ENCODE data around the gene KCNJ2.
A peak's percentile ranks its signal among the peaks of the same experiment; 100 is the strongest.

KCNJ2 gene

GRCh38 chr17:70168977-70169708, at the start of gene KCNJ2:
Gene KCNJ2 (plus strand): TSS chr17:70169532. CDS start chr17:70175040, 5,508 bp downstream.
- no peak for DNase-seq (ENCODE audit: low spot score)

DNA sequence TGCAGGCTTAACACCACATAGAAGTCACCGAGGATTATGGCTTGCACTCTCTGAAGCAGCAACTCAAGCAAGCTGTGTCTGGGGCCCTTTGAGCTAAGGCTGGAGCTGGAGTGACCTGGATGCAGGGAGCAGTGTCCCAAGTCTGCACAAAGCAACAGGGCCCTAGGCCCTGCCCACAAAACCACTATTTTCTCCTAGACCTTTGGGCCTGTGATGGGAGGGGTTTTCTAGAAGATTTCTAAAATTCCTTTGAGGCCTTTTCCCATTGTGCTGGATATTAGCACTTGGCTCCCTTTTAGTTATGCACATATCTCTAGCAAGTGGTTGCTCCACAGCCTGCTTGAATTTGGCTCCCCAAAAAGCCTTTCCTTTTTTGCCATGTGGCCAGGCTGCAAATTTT, 49.8 kb upstream of the KCNJ2 start:
- DNase-seq (ENCODE audit: low spot score), result no peak

DNA sequence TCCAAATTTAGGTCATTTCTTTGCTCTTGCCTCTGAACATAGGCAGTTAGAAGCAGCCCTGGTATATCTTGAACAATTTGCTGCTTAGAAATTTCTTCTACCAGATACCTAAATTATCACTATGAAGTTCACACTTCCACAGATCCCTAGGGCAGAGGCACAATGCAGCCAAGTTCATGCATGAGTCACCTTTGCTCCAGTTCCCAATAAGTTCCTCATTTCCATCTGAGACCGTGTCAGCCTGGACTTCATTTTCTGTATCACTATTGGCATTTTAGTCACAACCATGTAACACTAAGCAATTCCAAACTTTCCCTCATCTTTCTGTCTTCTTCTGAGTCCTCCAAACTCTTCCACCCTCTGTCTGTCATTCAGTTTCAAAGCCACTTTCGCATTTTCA, 49.3 kb upstream of the KCNJ2 start:
- no peak for DNase-seq (ENCODE audit: low spot score)

DNA sequence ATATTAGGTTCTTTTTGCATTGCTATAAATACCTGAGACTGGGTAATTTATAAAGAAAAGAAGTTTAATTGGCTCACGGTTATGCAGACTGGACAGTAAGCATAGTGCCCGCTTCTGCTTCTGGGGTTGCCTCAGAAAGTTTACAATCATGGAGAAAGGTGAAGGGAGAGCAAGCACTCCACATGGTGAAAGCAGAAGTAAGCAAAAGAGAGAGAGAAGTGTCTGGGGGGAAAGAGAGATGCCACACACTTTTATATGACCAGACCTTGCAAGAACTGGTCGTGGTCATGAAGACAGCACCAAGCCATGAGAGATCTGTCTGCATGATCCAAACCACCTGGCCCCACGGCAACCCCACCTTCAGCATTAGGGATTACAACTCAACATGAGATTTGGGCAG, 48.9 kb upstream of the KCNJ2 start:
- DNase-seq (ENCODE audit: low spot score), result no peak

DNA sequence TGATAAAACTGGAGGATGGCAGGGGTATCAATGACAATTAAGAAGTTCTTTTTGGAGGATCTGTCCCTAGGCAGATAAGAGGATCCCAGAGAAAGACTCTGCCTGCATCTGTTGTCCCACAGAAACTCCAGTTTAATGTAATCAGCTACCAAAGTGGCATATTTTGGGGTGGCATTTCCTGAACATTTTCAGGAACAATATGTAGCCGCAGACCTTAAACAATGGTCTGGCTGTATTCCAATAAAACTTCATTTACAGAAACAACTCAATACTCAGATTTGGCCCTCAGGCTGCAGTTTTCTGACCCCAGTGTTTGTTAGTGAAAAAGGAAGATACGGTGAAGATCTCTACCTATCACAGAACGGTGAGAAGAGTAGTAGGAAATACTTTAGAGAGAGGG, 48.2 kb upstream of the KCNJ2 start:
- DNase-seq (ENCODE audit: low spot score), result no peak

DNA sequence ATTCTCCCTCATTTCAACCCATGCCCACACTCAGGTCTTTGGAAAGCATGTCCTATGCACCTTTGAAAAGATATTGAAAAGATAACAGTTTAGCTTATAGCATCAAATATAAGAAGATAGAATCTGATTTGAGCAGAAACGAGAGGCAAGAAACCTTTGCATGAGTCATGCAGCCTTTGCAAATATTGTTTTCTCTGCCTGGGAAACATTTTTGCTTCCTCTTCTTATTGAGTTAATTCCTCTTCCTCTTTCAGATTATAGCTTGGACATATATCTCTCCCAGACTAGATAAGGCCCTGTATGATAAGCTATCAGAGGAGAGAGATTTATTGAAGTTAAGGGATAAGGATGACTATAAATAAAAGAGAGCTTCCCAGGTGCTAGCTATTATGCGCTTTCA, 46.1 kb upstream of the KCNJ2 start:
- no peak for DNase-seq (ENCODE audit: low spot score)

GRCh38 chr17:70124723-70125122, 44.6 kb upstream of the KCNJ2 start:
- no peak for DNase-seq (ENCODE audit: low spot score)

- no peak for DNase-seq (ENCODE audit: low spot score)
These were observed 42.0 kb upstream of the KCNJ2 start for GRCh38 chr17:70127221-70127873.

GRCh38 chr17:70128727-70129238, 40.5 kb upstream of the KCNJ2 start:
- DNase-seq (ENCODE audit: low spot score), result no peak

- DNase-seq (ENCODE audit: low spot score), result no peak
These were observed 39.0 kb upstream of the KCNJ2 start for GRCh38 chr17:70130289-70130688.

DNA sequence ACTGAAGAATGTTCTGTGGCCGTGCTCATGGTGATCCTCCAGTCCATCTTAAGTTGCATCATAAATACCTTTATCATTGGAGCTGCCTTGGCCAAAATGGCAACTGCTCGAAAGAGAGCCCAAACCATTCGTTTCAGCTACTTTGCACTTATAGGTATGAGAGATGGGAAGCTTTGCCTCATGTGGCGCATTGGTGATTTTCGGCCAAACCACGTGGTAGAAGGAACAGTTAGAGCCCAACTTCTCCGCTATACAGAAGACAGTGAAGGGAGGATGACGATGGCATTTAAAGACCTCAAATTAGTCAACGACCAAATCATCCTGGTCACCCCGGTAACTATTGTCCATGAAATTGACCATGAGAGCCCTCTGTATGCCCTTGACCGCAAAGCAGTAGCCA, 36.8 kb upstream of the KCNJ2 start:
- no peak for DNase-seq (ENCODE audit: low spot score)

- DNase-seq (ENCODE audit: low spot score), result no peak
These were observed 35.3 kb upstream of the KCNJ2 start for GRCh38 chr17:70134042-70134441.

DNA sequence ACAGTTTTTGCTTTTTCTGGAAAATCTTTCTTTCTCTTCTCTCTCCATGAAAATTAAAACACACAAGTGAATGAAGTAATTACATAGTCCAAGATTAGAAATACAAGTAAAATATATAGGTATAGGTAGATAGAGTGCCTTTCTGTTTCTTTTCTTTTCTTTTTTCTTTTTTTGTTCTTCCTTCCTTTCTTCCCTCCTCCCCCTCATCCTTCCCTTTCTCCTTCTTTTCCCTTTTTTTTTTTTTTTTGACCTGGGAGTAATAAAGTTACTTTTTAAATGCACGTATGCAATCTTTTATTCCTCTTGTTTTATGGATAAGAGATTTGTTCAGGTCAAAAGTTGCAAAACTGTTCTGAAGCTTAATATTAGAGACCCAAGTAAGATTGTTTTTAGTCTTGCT, 34.6 kb upstream of the KCNJ2 start:
- no peak for DNase-seq (ENCODE audit: low spot score)

DNA sequence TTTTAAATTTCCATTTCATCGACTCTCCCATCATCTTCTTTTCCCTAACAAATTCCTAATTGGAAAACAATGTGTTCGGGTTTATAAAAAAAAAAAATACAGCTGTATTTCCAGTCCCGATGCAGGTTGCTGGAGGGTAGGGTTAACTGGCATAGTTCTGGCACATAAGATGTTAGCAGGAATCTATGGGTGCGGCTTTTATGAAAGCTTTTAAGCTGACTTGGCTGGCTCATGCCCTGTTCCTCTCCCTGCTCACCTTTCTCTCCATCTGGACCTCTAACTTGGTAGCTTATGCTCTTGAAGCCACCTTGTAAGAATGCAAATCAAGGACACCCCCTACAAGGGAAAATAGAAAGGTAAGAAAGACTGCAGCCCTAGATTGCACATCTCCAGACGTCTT, 33.2 kb upstream of the KCNJ2 start:
- no peak for DNase-seq (ENCODE audit: low spot score)

GRCh38 chr17:70137451-70138230, 31.7 kb upstream of the KCNJ2 start:
- no peak for DNase-seq (ENCODE audit: low spot score)

GRCh38 chr17:70138291-70138865, 31.0 kb upstream of the KCNJ2 start:
- DNase-seq (ENCODE audit: low spot score), result no peak

- no peak for DNase-seq (ENCODE audit: low spot score)
These were observed 29.8 kb upstream of the KCNJ2 start for GRCh38 chr17:70139449-70139993.

DNA sequence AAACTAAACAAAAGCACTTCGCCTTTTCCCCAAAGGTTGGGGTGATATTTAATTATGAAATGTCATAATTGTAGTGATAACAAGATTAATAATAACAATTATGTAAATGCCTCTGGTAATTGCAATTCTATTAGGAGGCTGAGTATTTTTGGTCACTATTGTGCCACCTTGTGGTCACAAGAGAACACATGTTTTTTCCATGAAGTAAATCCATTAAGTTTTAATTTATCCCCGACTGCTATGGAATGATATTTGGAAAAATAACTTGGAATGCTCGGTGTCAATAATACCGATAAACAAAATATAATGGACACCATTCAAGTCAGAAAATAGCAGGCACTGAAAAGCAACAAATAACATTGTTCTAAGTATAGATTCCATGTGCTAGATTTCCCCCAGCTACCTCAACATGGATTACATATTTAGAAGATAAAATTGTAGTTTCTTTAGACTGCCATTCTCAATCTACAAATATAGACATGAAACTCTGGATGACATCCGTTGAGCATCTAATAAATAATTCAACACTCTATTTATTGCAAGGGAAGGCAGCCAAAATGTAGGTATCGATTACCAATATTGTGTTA, 25.0 kb upstream of the KCNJ2 start:
- DNase-seq (ENCODE audit: low spot score), result peak; percentile 2

DNA sequence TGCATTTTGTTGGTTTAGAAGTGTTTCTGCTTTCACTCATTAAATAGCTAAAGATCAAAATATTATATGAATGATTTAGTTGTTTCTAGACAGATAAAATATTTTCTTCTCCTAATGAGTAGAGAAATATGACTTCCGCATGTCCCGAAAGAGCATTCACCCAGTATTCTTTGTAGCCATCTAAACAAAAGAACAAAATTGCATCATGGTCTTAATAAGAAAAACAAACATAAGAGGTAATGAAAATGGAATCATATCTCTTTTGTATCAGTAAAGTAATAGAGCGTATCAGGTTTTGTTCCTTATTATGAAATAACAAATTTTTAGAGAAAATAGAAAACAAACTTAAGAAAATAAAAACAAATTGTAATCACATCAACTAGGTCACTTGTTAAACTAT, 16.1 kb upstream of the KCNJ2 start:
- DNase-seq (ENCODE audit: low spot score), result no peak

DNA sequence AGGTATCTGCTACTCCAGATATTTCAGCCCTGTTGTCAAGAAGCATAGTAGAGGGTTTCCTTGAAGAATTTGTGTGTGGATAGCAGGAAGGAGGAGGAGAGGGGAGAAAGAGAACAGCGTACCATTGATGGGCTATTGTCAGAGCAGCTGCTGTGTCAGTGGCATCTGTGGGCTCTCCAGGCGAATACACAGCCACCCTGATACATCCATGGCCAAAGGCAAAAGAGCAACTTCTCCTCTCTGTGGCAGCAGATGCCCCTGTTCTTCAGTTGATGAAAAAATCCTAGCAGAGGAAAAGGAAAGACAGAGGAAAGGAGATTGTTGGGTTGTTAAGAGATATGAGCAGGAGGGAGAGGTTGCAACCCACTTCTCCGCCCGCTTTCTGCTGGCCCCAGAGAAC, 12.2 kb upstream of the KCNJ2 start:
- DNase-seq (ENCODE audit: low spot score), result no peak

DNA sequence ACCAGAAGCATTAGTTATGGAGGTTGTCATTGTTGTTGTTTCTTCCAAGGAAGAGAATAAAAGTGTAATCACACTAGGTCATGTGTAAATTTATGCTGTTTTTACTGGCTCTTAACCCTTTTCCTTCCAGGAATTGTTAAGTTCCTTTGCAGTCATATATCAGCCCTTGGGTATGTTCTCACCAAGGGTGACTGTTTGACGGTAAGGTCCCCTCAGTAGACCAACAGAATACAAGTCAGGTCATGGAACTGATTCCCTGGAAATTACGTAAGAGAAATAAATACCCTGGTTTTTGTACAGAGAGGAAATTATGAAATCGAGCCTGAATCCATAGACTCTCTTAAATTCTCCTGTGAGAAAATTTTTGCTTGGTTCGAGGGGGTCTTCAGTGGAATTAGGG, 11.2 kb upstream of the KCNJ2 start:
- DNase-seq (ENCODE audit: low spot score), result no peak

DNA sequence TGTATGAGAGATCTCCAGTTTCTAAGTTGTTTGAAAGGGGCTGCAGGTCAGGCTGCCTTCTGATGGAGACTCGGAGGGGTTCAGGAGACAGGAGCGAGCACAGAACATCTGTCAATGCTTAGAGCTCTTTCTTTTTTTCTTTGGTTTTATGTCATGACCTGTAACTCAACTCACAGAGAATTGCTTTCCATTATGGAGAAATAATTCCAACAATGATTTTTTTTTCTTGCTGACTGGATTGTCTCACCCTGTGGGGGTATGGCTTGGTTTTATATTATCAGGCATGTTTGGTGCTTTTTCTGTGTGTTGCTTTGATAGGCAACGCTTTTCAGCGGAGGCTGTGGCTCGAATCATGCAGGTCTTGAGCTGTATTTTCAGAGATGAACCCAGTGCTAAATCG, 10.7 kb upstream of the KCNJ2 start:
- no peak for DNase-seq (ENCODE audit: low spot score)

Measured in hematopoietic multipotent progenitor cell treated with erythropoietin and hydrocortisone succinate and interleukin-3 and kit ligand, for 15 days (in vitro differentiated cells).